Thoracic aorta (tissue), 2 donors: ENCODE results near the gene TNS4. TPM values are rescaled to one million over a fixed set of nuclear protein-coding genes. Genes with fewer than 3 reads are reported as not detected.

ENCODE experiments used
- ATAC-seq: fragments of 150-250 bp; one replicate; pipeline ENCODE4 v1.8.0; 2017; ENCODE audit warnings: low read depth; ENCODE audit not compliant: insufficient number of reproducible peaks, low FRiP score
- DNase-seq: peaks from one replicate; pipeline ENCODE4 v3.0.0-alpha.2; 2020; ENCODE audit warnings: low spot score
- H3K27ac ChIP-seq, 2 donors: fragments of 200-600 bp; sonication (generic); 1 replicate in 1 of 2; 2 replicates in 1 of 2; pipeline ENCODE4 v1.5.1; 2016; ENCODE audit warnings: mild to moderate bottlenecking in 2 of 2, moderate library complexity in 2 of 2
- H3K27me3 ChIP-seq: fragments of 200-600 bp; sonication (generic); replicated peaks from 2 replicates; pipeline ENCODE4 v1.6.0; 2016; ENCODE audit warnings: mild to moderate bottlenecking; ENCODE audit not compliant: insufficient read depth
- H3K36me3 ChIP-seq: fragments of 200-600 bp; sonication (generic); one replicate; pipeline ENCODE4 v1.5.1; 2016
- H3K4me1 ChIP-seq, 2 donors: fragments of 200-600 bp; sonication (generic); 1 replicate in 1 of 2; 2 replicates in 1 of 2; pipeline versions ENCODE4 v1.5.1 to v1.6.0; 2016; ENCODE audit warnings: low read depth in 2 of 2, mild to moderate bottlenecking in 1 of 2; ENCODE audit not compliant: control insufficient read depth in 1 of 2
- H3K4me3 ChIP-seq: fragments of 200-600 bp; sonication (generic); 2 replicates; pipeline ENCODE4 v1.5.1; 2016; ENCODE audit warnings: mild to moderate bottlenecking
- H3K9me3 ChIP-seq: fragments of 200-600 bp; sonication (generic); 2 replicates; pipeline ENCODE4 v1.5.1; 2016
- total RNA-seq, 2 donors: library from RNA; depleted of rRNA; stranded (reverse); fragments of >200 nt; gene quantifications; one replicate each; pipeline versions ENCODE4 v1.1.0 to v1.2.3, GENCODE V29; 2016
- TF ChIP-seq, protein P1 (sequence below): fragments of 200-600 bp; sonication (generic); IDR thresholded peaks from one replicate; pipeline ENCODE4 v1.5.1; 2019; ENCODE audit warnings: antibody characterized with exemption

The TNS4 gene
- total RNA-seq, 2 donors from 2014 or later = 0.14 to 0.78 TPM

- H3K9me3 ChIP-seq = no peaks in the 10 kb centered on the region
- H3K27ac ChIP-seq = no peak overlapping the region
- TF ChIP-seq, protein P1, sequence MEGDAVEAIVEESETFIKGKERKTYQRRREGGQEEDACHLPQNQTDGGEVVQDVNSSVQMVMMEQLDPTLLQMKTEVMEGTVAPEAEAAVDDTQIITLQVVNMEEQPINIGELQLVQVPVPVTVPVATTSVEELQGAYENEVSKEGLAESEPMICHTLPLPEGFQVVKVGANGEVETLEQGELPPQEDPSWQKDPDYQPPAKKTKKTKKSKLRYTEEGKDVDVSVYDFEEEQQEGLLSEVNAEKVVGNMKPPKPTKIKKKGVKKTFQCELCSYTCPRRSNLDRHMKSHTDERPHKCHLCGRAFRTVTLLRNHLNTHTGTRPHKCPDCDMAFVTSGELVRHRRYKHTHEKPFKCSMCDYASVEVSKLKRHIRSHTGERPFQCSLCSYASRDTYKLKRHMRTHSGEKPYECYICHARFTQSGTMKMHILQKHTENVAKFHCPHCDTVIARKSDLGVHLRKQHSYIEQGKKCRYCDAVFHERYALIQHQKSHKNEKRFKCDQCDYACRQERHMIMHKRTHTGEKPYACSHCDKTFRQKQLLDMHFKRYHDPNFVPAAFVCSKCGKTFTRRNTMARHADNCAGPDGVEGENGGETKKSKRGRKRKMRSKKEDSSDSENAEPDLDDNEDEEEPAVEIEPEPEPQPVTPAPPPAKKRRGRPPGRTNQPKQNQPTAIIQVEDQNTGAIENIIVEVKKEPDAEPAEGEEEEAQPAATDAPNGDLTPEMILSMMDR = no peak
- H3K4me3 ChIP-seq = no peak overlapping the region
- no peaks in the 10 kb centered on the region for H3K27me3 ChIP-seq
- H3K36me3 ChIP-seq = no peaks in the 10 kb centered on the region
- DNase-seq = no peak
- peaks cover 0 to 11% of the 10 kb centered on the region in 2 donors for H3K4me1 ChIP-seq
- no peak for ATAC-seq
Observed at GRCh38 chr17:40531051-40531991, 29.9 kb upstream of the TNS4 start.

- no peaks in the 10 kb centered on the region for H3K36me3 ChIP-seq
- H3K27ac ChIP-seq = no peak overlapping the region
- H3K27me3 ChIP-seq = no peaks in the 10 kb centered on the region
- DNase-seq (no peak), ATAC-seq (no peak)
- H3K4me3 ChIP-seq = no peak overlapping the region
- TF ChIP-seq, protein P1 = no peak
- H3K4me1 ChIP-seq = peaks cover 0 to 4% of the 10 kb centered on the region in 2 donors
- no peaks in the 10 kb centered on the region for H3K9me3 ChIP-seq
Observed at GRCh38 chr17:40530531-40530994, 29.1 kb upstream of the TNS4 start.

DNA sequence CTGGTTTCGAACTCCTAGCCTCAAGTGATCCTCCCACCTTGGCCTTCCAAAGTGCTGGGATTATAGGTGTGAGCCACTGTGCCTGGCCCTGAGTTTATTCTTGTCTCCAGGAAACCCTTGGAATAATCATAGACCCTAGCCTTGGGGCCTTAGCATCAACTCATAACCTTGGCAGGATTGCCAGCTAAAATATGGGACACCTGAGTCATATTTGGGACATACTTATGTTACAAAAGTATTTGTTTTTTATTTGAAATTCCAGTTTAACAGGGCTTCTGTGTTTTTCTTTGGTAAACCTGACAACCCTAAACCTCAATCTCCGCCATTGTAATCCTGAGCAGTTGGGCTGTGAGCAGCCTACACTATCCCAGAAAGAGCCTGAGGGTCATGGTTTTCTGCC lies 28.6 kb upstream of the TNS4 start:
- no peak for ATAC-seq
- TF ChIP-seq, protein P1 = no peak
- Histone ChIP-seq H3K27ac (no peak overlapping the region), H3K4me3 (no peak overlapping the region), H3K27me3 (no peaks in the 10 kb centered on the region), H3K36me3 (no peaks in the 10 kb centered on the region), H3K4me1 (peaks cover 0 to 4% of the 10 kb centered on the region in 2 donors), H3K9me3 (peaks cover 4% of the 10 kb centered on the region)
- no peak for DNase-seq

GRCh38 chr17:40528692-40529417 lies 27.4 kb upstream of the TNS4 start:
- H3K27ac ChIP-seq = no peak overlapping the region
- H3K27me3 ChIP-seq = no peaks in the 10 kb centered on the region
- peaks cover 4% of the 10 kb centered on the region for H3K9me3 ChIP-seq
- no peak for ATAC-seq
- TF ChIP-seq, protein P1 = no peak
- H3K4me3 ChIP-seq = no peak overlapping the region
- H3K4me1 ChIP-seq = peaks cover 0 to 4% of the 10 kb centered on the region in 2 donors
- no peaks in the 10 kb centered on the region for H3K36me3 ChIP-seq
- DNase-seq = no peak

DNA sequence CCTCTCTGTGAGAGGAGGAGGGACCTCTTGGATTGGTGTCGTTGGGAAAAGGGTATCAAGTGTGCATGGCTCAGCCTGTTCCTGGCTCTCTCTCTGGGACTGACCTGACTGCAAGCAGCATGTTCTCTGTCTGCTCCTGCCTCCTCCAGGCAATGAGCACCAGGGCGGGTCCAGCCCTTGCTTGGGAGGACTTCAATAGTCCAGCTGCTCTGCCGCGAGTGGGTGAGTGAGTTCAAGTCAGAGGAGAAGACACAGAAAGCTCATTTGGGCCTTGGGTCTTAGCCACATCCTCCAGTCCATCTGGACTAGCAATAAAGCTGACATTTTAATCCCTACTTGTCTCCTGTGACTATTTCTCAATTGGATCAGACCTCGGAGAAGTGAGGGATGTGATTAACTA lies 25.2 kb upstream of the TNS4 start:
- H3K27ac ChIP-seq = no peak overlapping the region
- H3K27me3 ChIP-seq = no peaks in the 10 kb centered on the region
- ATAC-seq (no peak), DNase-seq (no peak)
- H3K36me3 ChIP-seq = no peaks in the 10 kb centered on the region
- H3K4me3 ChIP-seq = no peak overlapping the region
- peaks cover 4% of the 10 kb centered on the region for H3K9me3 ChIP-seq
- TF ChIP-seq, protein P1 = no peak
- H3K4me1 ChIP-seq = no peaks in the 10 kb centered on the region
